HFFc6 (cell line): ENCODE results near the gene LCORL. TPM values are rescaled to one million over a fixed set of nuclear protein-coding genes. Genes with fewer than 3 reads are reported as not detected.

Experiments used
- DNase-seq: peaks from one replicate; pipeline ENCODE4 v3.0.0-alpha.2; 2018
- H3K27ac Mint-ChIP-seq: 2 replicates; pipeline ENCODE4 v1.8.0; 2020; ENCODE audit warnings: mild to moderate bottlenecking, mixed read lengths
- H3K27me3 Mint-ChIP-seq: 2 replicates; pipeline ENCODE4 v1.8.0; 2021; ENCODE audit warnings: mild to moderate bottlenecking, moderate library complexity, mixed read lengths; ENCODE audit not compliant: insufficient read depth
- H3K36me3 Mint-ChIP-seq: 2 replicates; pipeline ENCODE4 v1.8.0; 2021; ENCODE audit warnings: low read depth, mixed read lengths
- H3K4me1 Mint-ChIP-seq: 2 replicates; pipeline ENCODE4 v1.8.0; 2020; ENCODE audit warnings: low read depth, mixed read lengths
- H3K4me3 Mint-ChIP-seq: 2 replicates; pipeline ENCODE4 v1.8.0; 2020; ENCODE audit warnings: mild to moderate bottlenecking, moderate library complexity, mixed read lengths
- H3K9me3 Mint-ChIP-seq: 2 replicates; pipeline ENCODE4 v1.8.0; 2020; ENCODE audit warnings: mild to moderate bottlenecking, mixed read lengths
- total RNA-seq, 6 experiments: library from RNA; stranded (reverse); fragmentation: NEBNext Ultra II Directional; extraction: Animal tissue kit (Norgen Biotek cat#: 25700); gene quantifications; 2 replicates in 1 of 6; 3 replicates in 5 of 6; pipeline ENCODE4 v1.2.3, GENCODE V29; 2021
- TF ChIP-seq, protein P1 (sequence below): fragments of 200-600 bp; sonication (generic); IDR thresholded peaks from 2 replicates; pipeline ENCODE4 v1.5.0; 2021; ENCODE audit warnings: antibody characterized with exemption, mild to moderate bottlenecking

Gene LCORL
- total RNA-seq, 6 experiments from 2014 or later, result 7.2 to 11.5 (median 10.2) TPM

- DNase-seq, result no peak
- no peak overlapping the region for H3K27ac Mint-ChIP-seq
- peaks cover 10% of the 10 kb centered on the region for H3K4me1 Mint-ChIP-seq
- no peaks in the 10 kb centered on the region for H3K36me3 Mint-ChIP-seq
- H3K4me3 Mint-ChIP-seq, result no peak overlapping the region
- TF ChIP-seq, protein P1, sequence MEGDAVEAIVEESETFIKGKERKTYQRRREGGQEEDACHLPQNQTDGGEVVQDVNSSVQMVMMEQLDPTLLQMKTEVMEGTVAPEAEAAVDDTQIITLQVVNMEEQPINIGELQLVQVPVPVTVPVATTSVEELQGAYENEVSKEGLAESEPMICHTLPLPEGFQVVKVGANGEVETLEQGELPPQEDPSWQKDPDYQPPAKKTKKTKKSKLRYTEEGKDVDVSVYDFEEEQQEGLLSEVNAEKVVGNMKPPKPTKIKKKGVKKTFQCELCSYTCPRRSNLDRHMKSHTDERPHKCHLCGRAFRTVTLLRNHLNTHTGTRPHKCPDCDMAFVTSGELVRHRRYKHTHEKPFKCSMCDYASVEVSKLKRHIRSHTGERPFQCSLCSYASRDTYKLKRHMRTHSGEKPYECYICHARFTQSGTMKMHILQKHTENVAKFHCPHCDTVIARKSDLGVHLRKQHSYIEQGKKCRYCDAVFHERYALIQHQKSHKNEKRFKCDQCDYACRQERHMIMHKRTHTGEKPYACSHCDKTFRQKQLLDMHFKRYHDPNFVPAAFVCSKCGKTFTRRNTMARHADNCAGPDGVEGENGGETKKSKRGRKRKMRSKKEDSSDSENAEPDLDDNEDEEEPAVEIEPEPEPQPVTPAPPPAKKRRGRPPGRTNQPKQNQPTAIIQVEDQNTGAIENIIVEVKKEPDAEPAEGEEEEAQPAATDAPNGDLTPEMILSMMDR, result no peak
- peaks cover 2% of the 10 kb centered on the region for H3K27me3 Mint-ChIP-seq
- no peaks in the 10 kb centered on the region for H3K9me3 Mint-ChIP-seq
Observed at GRCh38 chr4:18025288-18025687, 3.7 kb upstream of the LCORL start.

- Mint-ChIP-seq H3K27me3 (peaks cover 2% of the 10 kb centered on the region; the same call in 1 of the 2 replicates), H3K36me3 (no peaks in the 10 kb centered on the region), H3K4me1 (peaks cover 23% of the 10 kb centered on the region), H3K9me3 (no peaks in the 10 kb centered on the region), H3K4me3 (peak overlapping the region; percentile 97), H3K27ac (peak overlapping the region; percentile 82)
- no peak for DNase-seq
- TF ChIP-seq, protein P1, result no peak
Observed at GRCh38 chr4:18022572-18023050, 1.1 kb upstream of the LCORL start.

GRCh38 chr4:18021470-18021719 is 160 bp downstream of the LCORL start:
- no peaks in the 10 kb centered on the region for H3K36me3 Mint-ChIP-seq
- peak overlapping the region; percentile 82 for H3K27ac Mint-ChIP-seq
- peaks cover 2% of the 10 kb centered on the region; the same call in 1 of the 2 replicates for H3K27me3 Mint-ChIP-seq
- H3K9me3 Mint-ChIP-seq, result no peaks in the 10 kb centered on the region
- DNase-seq, result no peak
- TF ChIP-seq, protein P1, result no peak
- peaks cover 33% of the 10 kb centered on the region for H3K4me1 Mint-ChIP-seq
- H3K4me3 Mint-ChIP-seq, result peak overlapping the region; percentile 97

DNA sequence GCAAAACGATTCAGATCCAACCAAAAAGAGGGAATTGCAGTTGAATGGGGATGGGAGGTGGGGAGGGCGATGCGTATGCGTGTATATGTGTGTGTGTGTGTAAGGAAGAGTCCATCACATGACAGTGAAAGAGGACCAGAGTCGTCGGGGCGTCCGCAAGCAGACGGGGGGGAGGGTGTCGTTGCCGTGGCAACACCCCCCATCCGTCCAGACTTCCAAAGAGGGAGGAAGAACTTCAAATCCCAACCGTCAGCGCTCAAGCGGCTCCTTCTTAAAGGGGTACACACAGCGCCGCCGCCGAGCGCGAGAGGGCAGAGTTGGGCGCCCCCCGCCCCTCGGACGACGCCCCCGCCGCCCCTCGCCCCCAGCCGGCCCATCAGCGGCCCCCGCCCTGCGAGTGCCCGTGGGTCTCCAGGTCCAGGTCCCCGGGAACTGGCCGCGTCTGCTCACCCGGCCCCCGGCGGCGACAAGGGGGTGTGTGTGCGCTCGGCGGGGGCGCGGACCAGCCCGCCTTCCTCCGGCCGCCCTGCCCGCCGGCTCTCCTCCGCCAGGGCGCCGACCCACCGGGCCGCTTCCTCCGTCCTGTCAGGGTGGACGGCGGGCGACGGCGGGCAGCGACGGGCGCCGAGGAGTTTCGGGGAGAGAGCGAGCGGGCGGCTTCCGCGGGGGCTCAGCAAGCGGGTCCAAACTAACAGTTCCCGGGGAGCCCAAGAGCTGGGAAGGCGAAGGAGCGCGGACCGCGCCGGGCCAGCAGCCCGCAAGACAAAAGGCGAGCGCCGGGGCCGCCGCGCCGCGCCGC is 685 bp downstream of the LCORL start:
- peak; percentile 80 for DNase-seq

DNA sequence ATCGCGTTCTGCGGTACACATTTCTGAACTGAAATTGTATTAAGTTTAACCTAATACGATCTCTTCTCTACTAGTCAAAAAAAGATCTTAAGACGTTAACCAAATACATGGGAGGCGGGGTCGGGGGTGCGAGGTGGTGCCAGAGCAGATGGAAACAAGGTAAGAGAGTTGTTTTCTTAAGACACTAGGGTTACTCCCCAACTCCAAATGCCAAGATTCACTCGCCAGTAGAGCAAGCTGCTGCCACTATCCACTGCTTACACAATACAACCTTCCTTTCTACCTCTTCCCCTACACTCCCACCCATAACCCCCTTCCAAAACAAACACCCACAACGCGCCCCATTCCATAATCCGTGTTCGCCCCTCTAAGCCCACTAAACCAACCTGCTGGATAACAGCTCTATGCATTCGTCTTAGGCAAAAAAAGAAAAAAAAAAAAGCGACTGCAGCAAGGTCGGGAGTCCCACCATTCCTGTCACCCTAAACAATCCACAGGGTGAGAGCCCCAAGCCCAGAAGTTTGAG is 1.3 kb downstream of the LCORL start:
- DNase-seq, result no peak
- TF ChIP-seq, protein P1, result no peak
- H3K4me1 Mint-ChIP-seq, result peaks cover 42% of the 10 kb centered on the region
- no peaks in the 10 kb centered on the region for H3K9me3 Mint-ChIP-seq
- H3K4me3 Mint-ChIP-seq, result peak overlapping the region; percentile 99
- peak overlapping the region; percentile 96 for H3K27ac Mint-ChIP-seq
- no peaks in the 10 kb centered on the region for H3K36me3 Mint-ChIP-seq
- H3K27me3 Mint-ChIP-seq, result no peaks in the 10 kb centered on the region

More for the DNA sequence above, 685 bp downstream of the LCORL start:
- peaks cover 2% of the 10 kb centered on the region; the same call in 1 of the 2 replicates for H3K27me3 Mint-ChIP-seq
- H3K4me3 Mint-ChIP-seq, result peak overlapping the region; percentile 99
- TF ChIP-seq, protein P1, result peak; percentile 35; the same call in 1 of the 2 replicates
- no peaks in the 10 kb centered on the region for H3K36me3 Mint-ChIP-seq
- no peaks in the 10 kb centered on the region for H3K9me3 Mint-ChIP-seq
- peak overlapping the region; percentile 96 for H3K27ac Mint-ChIP-seq
- peaks cover 36% of the 10 kb centered on the region for H3K4me1 Mint-ChIP-seq
